Skeletal muscle cell (primary cell): Measurements from ENCODE around the gene C2orf68.
"Not testable (repeated sequence)": the region's sequence is repeated elsewhere in the genome, so short reads cannot be mapped to it uniquely, and the experiment has no call there.

ENCODE experiments used
- DNase-seq: peaks from one replicate; pipeline ENCODE4 v3.0.0-alpha.2; 2010; ENCODE audit warnings: low read depth
- H3K4me3 ChIP-seq: 2 replicates; pipeline ENCODE4 v1.5.1; 2011; ENCODE audit warnings: low read depth, mild to moderate bottlenecking, control low read depth, low read length, moderate library complexity

C2orf68 gene

GRCh38 chr2:85611705-85612587 is at the start of gene C2orf68:
TSS of gene C2orf68 (minus strand) at chr2:85612066. CDS start at chr2:85611984, 82 bp downstream.
- peak within 1 kb of the TSS; percentile 81 for H3K4me3 ChIP-seq
- DNase-seq, result peak; percentile 60

GRCh38 chr2:85661139-85661858 is 49.4 kb upstream of the C2orf68 start:
- no peak for DNase-seq
- no peak overlapping the region for H3K4me3 ChIP-seq

GRCh38 chr2:85660725-85661124 is 48.9 kb upstream of the C2orf68 start:
- no peak overlapping the region for H3K4me3 ChIP-seq
- no peak for DNase-seq

DNA sequence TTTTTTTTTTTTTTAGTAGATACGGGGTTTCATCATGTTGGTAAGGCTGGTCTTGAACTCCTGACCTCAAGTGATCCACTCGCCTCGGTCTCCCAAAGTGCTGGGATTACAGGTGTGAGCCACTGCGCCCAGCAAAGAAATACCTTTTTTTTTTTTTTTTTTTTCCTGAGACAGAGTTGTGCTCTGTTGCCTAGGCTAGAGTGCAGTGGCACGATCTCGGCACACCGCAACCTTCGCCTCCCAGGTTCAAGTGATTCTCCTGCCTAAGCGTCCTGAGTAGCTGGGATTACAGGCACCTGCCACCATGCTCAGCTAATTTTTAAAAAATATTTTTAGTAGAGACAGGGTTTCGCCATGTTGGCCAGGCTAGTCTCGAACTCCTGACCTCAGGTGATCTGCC is 48.4 kb upstream of the C2orf68 start:
- not testable (repeated sequence) for DNase-seq

DNA sequence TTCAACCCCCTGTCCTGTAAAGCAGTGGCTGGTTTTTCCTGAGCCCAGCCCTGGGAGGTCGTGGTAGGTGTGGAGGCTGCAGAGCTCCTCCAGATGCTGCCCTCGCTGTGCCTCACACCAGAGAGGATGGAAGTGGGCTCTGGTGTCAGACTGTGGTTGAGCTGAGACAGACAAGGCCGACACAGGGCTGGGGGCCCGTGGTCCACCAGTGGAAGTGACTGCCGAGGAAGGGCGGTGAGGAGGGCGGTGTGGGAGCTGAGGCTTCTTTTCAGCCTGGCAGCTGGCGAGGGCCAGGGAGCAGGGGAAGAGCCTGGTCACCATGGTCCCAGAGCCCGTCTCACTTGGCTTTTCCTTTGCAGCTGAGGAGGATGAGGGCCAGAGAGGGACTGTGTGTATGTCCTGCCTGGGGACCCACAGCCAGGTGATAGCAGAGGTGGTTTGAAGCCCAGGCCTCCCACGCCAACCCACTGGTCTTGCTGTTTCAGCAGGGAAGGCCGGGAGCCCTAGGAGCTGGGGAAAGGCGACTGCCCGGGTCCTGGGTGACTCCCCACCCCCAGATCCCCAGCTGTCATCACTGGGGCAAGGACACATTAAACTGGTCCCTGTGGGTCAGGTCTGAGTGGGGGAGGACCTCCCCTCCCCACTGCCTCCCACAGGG is 47.6 kb upstream of the C2orf68 start:
- H3K4me3 ChIP-seq, result no peak overlapping the region
- no peak for DNase-seq

More for the DNA sequence above, 48.4 kb upstream of the C2orf68 start:
- not testable (repeated sequence) for H3K4me3 ChIP-seq

DNA sequence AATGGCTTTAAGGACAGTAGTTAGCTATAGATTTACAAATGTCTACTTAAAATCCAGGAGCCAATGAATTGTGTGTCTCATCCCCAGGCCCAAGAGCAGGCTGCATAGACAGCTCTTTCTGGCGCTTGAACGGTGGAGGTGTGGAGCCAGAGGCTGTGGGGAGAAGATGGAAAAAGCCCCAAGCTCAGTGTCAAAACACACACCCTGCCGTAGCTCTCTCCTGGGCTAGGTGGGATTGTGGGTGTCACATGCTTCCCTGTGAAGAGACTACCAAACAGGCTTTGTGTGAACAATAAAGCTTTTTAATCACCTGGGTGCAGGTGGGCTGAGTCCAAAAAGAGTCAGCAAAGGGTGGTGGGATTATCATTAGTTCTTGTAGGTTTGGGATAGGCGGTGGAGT is 45.5 kb upstream of the C2orf68 start:
- not testable (repeated sequence) for DNase-seq

DNA sequence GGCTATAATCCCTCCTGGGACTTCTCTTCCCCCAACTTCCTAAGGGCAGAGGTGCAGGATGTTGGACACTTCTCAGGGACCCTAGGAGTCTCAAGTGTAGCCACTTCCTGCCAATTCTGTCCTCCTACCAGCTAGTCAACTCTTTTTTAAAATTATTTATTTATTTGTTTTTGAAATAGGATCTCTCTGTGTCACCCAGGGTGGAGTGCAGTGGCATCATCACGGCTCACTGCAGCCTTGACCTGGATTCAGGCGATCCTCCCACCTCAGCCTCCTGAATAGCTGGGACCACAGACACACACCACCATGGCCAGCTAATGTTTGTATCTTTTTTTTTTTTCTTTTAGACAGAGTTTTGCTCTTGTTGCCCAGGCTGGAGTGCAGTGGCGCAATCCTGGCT is 44.6 kb upstream of the C2orf68 start:
- H3K4me3 ChIP-seq, result no peak overlapping the region
- no peak for DNase-seq

More for the DNA sequence above, 45.5 kb upstream of the C2orf68 start:
- H3K4me3 ChIP-seq, result not testable (repeated sequence)

DNA sequence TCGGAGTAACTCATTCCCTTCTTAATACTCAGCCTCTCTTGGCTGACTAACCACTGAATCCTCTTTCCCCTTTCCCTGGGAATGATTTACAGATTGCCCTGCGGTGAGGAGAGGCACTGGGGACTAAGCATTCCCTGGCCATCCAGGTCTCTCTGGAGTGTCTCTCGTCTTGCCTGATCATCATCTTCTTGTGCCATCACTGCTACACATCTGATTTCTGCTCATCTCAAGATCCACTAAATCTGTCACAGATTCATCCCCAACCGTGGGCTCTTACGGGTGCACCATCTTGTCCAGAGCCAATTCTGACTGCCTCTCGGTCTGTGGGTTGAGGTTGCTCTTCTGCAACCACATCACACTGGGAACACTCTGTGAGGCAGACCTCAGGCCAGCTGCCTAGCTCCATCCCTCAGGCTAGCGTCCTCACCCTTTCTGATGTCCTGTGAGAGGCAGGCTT is 44.1 kb upstream of the C2orf68 start:
- H3K4me3 ChIP-seq, result no peak overlapping the region
- no peak for DNase-seq

- H3K4me3 ChIP-seq, result no peak overlapping the region
- DNase-seq, result no peak
These were observed 42.1 kb upstream of the C2orf68 start for GRCh38 chr2:85653996-85654395.

- no peak overlapping the region for H3K4me3 ChIP-seq
- DNase-seq, result no peak
These were observed 40.2 kb upstream of the C2orf68 start for GRCh38 chr2:85652056-85652455.

DNA sequence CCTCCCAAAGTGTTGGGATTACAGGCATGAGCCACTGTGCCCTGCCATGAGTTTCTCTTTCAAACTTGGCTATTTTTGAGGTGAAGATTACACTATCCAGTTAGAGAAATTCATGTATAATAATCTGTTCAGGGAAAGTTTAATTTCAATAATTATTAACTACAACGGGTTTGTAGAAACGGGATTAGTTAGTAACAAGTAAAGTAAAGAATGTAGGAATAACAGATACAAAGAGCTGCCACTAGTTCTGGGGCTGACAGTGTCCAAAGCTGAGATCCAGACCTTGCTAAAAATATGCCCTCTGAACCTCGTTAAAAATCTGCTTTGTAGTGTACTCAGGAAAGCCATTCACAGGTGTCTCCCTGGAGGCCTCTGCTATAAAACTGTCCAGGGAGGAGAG is 39.2 kb upstream of the C2orf68 start:
- H3K4me3 ChIP-seq, result no peak overlapping the region
- no peak for DNase-seq

DNA sequence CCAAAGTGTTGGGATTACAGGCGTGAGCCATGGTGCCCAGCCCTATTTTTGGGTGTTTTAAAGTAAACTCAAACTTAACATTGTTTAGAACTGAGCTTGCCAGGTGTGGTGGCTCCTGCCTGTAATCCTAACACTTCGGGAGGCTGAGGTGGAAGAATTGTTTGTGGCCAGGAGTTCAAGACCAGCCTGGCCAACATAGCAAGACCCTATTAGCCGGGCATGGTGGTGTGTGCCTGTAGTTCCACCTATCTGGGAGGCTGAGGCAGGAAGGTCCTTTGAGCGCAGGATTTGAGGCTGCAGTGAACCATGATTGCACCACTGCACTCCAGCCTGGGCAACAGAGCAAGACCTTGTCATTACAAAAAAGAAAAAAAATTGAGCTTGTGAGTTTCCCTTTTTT is 38.6 kb upstream of the C2orf68 start:
- no peak for DNase-seq
- H3K4me3 ChIP-seq, result no peak overlapping the region

DNA sequence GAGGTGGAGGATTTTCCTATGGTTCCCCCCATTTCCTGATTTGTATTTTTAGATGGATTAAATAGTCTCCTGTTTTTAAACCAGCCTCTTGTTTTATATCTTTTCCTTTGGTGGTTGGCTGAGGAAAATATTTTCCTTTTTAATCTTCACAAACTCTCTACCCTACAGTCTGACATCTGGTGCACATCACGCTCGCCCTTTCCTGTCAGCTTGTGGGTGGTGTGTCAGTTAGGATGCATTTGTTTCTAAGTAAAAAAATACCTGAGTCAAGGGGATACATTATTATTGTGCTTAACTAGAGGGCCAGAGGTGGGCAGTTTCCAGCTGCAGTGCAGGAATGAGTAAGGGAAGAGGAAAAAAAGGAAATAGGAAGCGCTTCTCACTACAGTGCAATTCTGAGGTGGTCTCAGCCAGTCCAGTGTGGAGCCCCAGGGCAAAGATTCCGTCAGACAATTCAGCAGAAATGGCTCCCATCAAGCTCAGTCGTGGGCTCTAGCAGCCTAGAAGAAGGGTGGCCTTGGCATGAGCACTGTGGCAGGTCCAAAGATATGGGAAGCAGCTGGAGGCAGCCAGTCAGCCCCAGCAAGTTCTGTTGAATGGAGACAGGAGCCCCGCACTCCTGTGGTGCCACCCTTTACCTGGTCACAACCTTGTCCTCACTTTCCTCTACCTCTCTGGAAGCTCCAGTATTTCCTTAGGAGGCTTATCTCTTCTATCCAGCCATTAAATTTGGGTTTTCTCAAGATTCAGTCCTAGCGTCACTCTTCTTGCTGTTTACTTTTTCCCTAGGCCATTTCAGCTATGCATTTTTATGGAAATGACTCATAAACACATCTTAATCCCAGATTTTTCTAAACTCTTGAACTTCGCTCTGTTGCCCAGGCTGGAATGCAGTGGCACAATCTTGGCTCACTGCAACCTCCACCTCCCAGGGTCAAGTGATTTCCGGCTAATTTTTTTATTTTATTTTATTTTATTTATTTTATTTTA is 37.6 kb upstream of the C2orf68 start:
- no peak overlapping the region for H3K4me3 ChIP-seq
- no peak for DNase-seq

DNA sequence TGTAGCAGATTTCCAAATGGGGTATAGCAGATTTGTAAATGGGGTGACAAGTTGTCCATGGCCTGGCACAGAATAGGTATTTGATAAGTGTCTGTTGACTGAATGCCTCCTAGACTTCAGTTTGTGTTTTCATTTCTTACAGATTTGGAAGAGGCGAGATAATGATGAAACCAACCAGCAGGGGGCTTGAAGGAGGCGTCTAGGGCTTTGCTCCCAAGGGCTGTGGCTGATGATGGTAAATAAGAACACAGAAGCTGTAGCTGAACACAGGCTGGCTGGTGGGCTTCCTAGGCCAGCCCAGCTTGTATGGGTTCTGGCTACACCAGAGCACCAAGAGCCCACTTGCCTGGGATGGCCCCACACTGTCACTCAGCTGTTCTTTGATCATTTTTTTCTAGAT is 36.8 kb upstream of the C2orf68 start:
- no peak for DNase-seq
- no peak overlapping the region for H3K4me3 ChIP-seq

GRCh38 chr2:85647823-85648526 is 36.1 kb upstream of the C2orf68 start:
- no peak for DNase-seq

GRCh38 chr2:85646166-85646565 is 34.3 kb upstream of the C2orf68 start:
- no peak overlapping the region for H3K4me3 ChIP-seq
- no peak for DNase-seq

More at GRCh38 chr2:85647823-85648526, 36.1 kb upstream of the C2orf68 start:
- no peak overlapping the region for H3K4me3 ChIP-seq

DNA sequence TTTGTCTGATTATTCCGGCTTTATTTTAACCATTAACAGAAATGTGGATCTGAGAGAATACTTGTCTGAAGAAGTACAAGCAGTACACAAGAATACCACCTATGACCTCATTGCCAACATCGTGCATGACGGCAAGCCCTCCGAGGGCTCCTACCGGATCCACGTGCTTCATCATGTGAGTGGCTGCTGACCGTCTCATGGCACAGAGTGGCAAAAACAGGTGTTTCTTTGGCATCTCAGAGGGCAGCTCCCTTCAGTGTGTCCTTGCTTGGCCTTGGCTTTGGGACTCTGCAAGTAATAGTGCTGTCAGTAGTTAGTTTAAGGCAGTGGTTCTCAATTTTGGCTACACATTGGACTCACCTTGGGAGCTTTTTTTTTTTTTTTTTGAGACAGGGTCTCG is 33.0 kb upstream of the C2orf68 start:
- no peak overlapping the region for H3K4me3 ChIP-seq

DNA sequence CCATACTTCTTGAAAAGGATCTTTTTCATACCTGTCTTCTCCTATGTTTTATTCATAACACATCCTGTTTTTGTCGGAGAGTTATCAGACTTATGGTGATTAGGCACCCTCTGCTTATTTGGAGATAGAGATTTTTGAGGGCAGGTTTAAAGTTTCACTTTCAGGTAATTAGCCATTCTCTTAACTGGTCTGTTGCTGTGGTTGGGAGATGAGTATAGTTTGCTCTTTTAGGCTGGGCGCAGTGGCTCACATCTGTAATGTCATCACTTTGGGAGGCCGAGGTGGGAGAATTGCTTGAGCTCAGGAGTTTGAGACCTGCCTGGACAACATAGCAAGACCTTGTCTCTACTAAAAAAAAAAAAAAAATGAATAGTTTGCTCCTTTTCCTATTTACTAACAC is 30.9 kb upstream of the C2orf68 start:
- no peak for DNase-seq
- no peak overlapping the region for H3K4me3 ChIP-seq

More for the DNA sequence above, 33.0 kb upstream of the C2orf68 start:
- no peak for DNase-seq
